Kidney (tissue), 14 donors: Measurements from ENCODE around the gene GRN. TPM values are rescaled to one million over a fixed set of nuclear protein-coding genes. Genes with fewer than 3 reads are reported as not detected.

Source experiments
- DNase-seq, 5 donors: peaks; one replicate each; pipeline ENCODE4 v3.0.0-alpha.2; 2013 to 2020
- FAIRE-seq: peaks from 2 replicates; lab custom pipeline; 2012; peaks lifted over from hg19 to GRCh38; lab: Jason Lieb, UNC
- H3K27ac ChIP-seq, 2 donors: one replicate each; pipeline ENCODE4 v1.7.0; 2013; ENCODE audit warnings: low read depth in 2 of 2, low read length in 2 of 2, inconsistent platforms in 1 of 2
- H3K27me3 ChIP-seq: one replicate; pipeline ENCODE4 v1.7.1; 2013; ENCODE audit warnings: low read length, inconsistent platforms; ENCODE audit not compliant: control insufficient read depth, insufficient read depth
- H3K36me3 ChIP-seq, 3 donors: one replicate each; pipeline versions ENCODE4 v1.7.0 to v1.7.1; 2013; ENCODE audit warnings: low read length in 3 of 3, control low read depth in 1 of 3, inconsistent platforms in 1 of 3; ENCODE audit not compliant: insufficient read depth in 3 of 3, control insufficient read depth in 2 of 3
- H3K4me1 ChIP-seq, 3 donors: one replicate each; pipeline versions ENCODE4 v1.7.0 to v1.7.1; 2013; ENCODE audit warnings: low read length in 3 of 3, inconsistent platforms in 1 of 3, low read depth in 1 of 3; ENCODE audit not compliant: control insufficient read depth in 2 of 3, insufficient read depth in 2 of 3
- H3K4me3 ChIP-seq, 3 donors: one replicate each; pipeline versions ENCODE4 v1.7.0 to v1.8.1; 2013; ENCODE audit warnings: low read length in 3 of 3, control low read depth in 1 of 3, inconsistent platforms in 1 of 3
- H3K9ac ChIP-seq, 3 donors: one replicate each; pipeline versions ENCODE4 v1.7.0 to v1.7.1; 2013; ENCODE audit warnings: low read length in 3 of 3, control low read depth in 1 of 3, inconsistent platforms in 1 of 3
- H3K9me3 ChIP-seq, 3 donors: one replicate each; pipeline versions ENCODE4 v1.7.0 to v1.7.1; 2013; ENCODE audit warnings: low read length in 3 of 3, control low read depth in 1 of 3, inconsistent platforms in 1 of 3; ENCODE audit not compliant: control insufficient read depth in 2 of 3, insufficient read depth in 1 of 3
- intact Hi-C: fragments of 100-400 bp; cut with DNase I; formaldehyde crosslinking; loops from one replicate; pipeline ENCODE4 v1.11.1; 2022
- polyA plus RNA-seq: library from polyadenylated mRNA; stranded (reverse); fragments of 350-450 nt; fragmentation: Illumina TruSeq; extraction: RNeasy Lipid Tissue Mini Kit (QIAGEN cat#74804); gene quantifications from one replicate; pipeline ENCODE4 v1.2.3, GENCODE V29; 2014; ENCODE audit warnings: low read depth, low replicate concordance; ENCODE audit not compliant: insufficient read depth
- total RNA-seq: library from RNA; stranded (reverse); fragmentation: NEBNext Ultra II Directional; extraction: Animal tissue kit (Norgen Biotek cat#: 25700); gene quantifications from one replicate; pipeline ENCODE4 v1.2.1, GENCODE V29; 2021
- TF ChIP-seq, protein P1 (sequence below): IDR thresholded peaks from 3 replicates; pipeline ENCODE4 v1.5.1; 2012; ENCODE audit warnings: mild to moderate bottlenecking, moderate library complexity, borderline replicate concordance; ENCODE audit not compliant: insufficient read depth; ENCODE audit errors: extremely low read depth
- donor health status: control.
- donor health status: control.
- donor health status: control.
- donor health status: control.
- donor health status: control.
- donor health status: DM: yes; HTN: yes; CAD: no.
- donor health status: Normal renal cell carcinoma (clear cell type).

GRN gene
- total and polyA plus RNA-seq, 2 donors from 2014 or later = 235 to 353 TPM

GRCh38 chr17:44321246-44322120 is 23.6 kb upstream of the GRN start:
- Histone ChIP-seq H3K4me1 (peaks cover 0 to 14% (median 0%) of the 10 kb centered on the region in 3 donors), H3K9me3 (no peaks in the 10 kb centered on the region), H3K36me3 (peaks cover 0 to 25% (median 16%) of the 10 kb centered on the region in 3 donors), H3K27ac (no peak overlapping the region), H3K27me3 (peaks cover 6% of the 10 kb centered on the region), H3K9ac (no peak overlapping the region), H3K4me3 (no peak overlapping the region)
- FAIRE-seq = no peak
- DNase-seq = no peak
- TF ChIP-seq, protein P1, sequence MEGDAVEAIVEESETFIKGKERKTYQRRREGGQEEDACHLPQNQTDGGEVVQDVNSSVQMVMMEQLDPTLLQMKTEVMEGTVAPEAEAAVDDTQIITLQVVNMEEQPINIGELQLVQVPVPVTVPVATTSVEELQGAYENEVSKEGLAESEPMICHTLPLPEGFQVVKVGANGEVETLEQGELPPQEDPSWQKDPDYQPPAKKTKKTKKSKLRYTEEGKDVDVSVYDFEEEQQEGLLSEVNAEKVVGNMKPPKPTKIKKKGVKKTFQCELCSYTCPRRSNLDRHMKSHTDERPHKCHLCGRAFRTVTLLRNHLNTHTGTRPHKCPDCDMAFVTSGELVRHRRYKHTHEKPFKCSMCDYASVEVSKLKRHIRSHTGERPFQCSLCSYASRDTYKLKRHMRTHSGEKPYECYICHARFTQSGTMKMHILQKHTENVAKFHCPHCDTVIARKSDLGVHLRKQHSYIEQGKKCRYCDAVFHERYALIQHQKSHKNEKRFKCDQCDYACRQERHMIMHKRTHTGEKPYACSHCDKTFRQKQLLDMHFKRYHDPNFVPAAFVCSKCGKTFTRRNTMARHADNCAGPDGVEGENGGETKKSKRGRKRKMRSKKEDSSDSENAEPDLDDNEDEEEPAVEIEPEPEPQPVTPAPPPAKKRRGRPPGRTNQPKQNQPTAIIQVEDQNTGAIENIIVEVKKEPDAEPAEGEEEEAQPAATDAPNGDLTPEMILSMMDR = no peak
- intact Hi-C loops = no loop called here

- intact Hi-C loops = no loop called here
- H3K9ac ChIP-seq = no peak overlapping the region
- no peak overlapping the region for H3K4me3 ChIP-seq
- TF ChIP-seq, protein P1 = no peak
- DNase-seq (no peak), FAIRE-seq (no peak)
- peaks cover 0 to 25% (median 16%) of the 10 kb centered on the region in 3 donors for H3K36me3 ChIP-seq
- H3K27me3 ChIP-seq = peaks cover under 1% of the 10 kb centered on the region
- H3K27ac ChIP-seq = no peak overlapping the region
- peaks cover 0 to 14% (median 0%) of the 10 kb centered on the region in 3 donors for H3K4me1 ChIP-seq
- H3K9me3 ChIP-seq = no peaks in the 10 kb centered on the region
These were observed 22.7 kb upstream of the GRN start for GRCh38 chr17:44322236-44322895.

DNA sequence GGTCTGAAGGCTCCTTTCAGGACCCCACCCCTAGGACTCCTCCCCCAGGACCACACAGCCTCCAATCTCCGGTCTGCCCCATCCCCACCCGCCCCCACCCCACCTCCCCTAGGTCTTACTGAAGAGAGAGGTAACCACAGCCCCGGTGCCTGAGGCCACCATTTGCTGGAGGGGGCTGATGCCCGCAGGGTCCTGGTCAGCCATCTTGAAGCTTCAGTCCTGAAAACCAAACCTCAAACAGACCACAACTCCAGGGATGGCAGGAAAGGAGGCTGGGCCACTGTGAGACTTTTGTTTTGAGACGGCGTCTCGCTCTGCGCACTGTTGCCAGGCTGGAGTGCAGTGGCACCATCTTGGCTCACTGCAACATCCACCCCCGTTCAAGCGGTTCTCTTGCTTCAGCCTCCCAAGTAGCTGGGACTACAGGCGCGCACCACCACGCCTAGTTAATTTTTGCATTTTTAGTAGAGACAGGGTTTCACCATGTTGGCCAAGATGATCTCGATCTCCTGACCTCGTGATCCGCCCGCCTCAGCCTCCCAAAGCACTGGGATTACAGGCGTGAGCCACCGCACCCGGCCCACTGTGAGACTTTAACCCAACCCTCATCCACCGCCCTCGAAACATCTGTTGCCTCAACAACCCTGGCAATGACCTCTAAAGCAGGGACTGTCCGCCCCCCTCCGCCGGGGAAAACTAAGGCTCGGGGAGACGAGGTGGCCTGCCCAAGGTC is 21.6 kb upstream of the GRN start:
- H3K9me3 ChIP-seq = no peaks in the 10 kb centered on the region
- peaks cover 0 to 25% (median 16%) of the 10 kb centered on the region in 3 donors for H3K36me3 ChIP-seq
- intact Hi-C loops = no loop called here
- H3K27me3 ChIP-seq = no peaks in the 10 kb centered on the region
- peak overlapping the region; percentile 60 to 80 (median 77) for H3K4me3 ChIP-seq
- H3K9ac ChIP-seq = peak overlapping the region; percentile 15 to 86 (median 78)
- DNase-seq (no peak), FAIRE-seq (no peak)
- TF ChIP-seq, protein P1 = no peak
- H3K27ac ChIP-seq = no peak overlapping the region
- H3K4me1 ChIP-seq = peaks cover 0 to 14% (median 0%) of the 10 kb centered on the region in 3 donors
